K562 (cell line): ENCODE results near the gene FKBP2. TPM values are rescaled to one million over a fixed set of nuclear protein-coding genes. Genes with fewer than 3 reads are reported as not detected.

Experiments used
- DNMT1 ChIP-seq: fragments of 450-650 bp; IDR thresholded peaks from 2 replicates; pipeline ENCODE4 v1.6.1; 2016; ENCODE audit warnings: antibody characterized with exemption, mild to moderate bottlenecking
- RBM17 ChIP-seq: fragments of 200-400 bp; formaldehyde crosslinking; IDR thresholded peaks from 2 replicates; pipeline ENCODE4 v1.6.1; 2017; ENCODE audit warnings: low read depth, mild to moderate bottlenecking, low read length, borderline replicate concordance
- WHSC1 ChIP-seq: IDR thresholded peaks from one replicate; pipeline ENCODE4 v1.6.1; 2012; ENCODE audit warnings: low read length, control low read depth, inconsistent platforms
- ZNF140 ChIP-seq: fragments of 250-450 bp; sonication (Bioruptor Pico); IDR thresholded peaks from 2 replicates; pipeline ENCODE4 v1.8.0; 2021; ENCODE audit warnings: moderate library complexity, mild to moderate bottlenecking, inconsistent platforms
- ZNF318 ChIP-seq, 2 experiments: fragments of 450-650 bp; IDR thresholded peaks; 2 replicates each; pipeline ENCODE4 v1.6.1; 2016; ENCODE audit warnings: mild to moderate bottlenecking in 2 of 2, borderline replicate concordance in 1 of 2, low read depth in 1 of 2, moderate library complexity in 1 of 2
- ZNF707 ChIP-seq: fragments of 250-450 bp; sonication (Bioruptor Pico); conservative IDR thresholded peaks from 2 replicates; pipeline ENCODE4 v1.8.0; 2022; ENCODE audit warnings: inconsistent platforms, mild to moderate bottlenecking, moderate library complexity
- polyA plus RNA-seq, 8 experiments: library from polyadenylated mRNA; depleted of rRNA in 4 of 8; stranded (reverse) in 5 of 8; unstranded in 3 of 8; fragments of >200 nt; fragmentation: Nextera tagmentation in 2 of 8; fragmentation: Illumina TruSeq in 1 of 8; extraction: Ambion mirVana in 2 of 8; extraction: Trizol in 1 of 8; gene quantifications; 2 replicates each; pipeline versions ENCODE4 v1.2.1 to v1.2.3, GENCODE V29; 2011 to 2014; ENCODE audit warnings: inconsistent platforms in 1 of 8, missing spikeins in 1 of 8
- total RNA-seq, 7 experiments: library from RNA; depleted of rRNA in 6 of 7; stranded (reverse); fragments of >200 nt in 6 of 7; fragmentation: Illumina TruSeq in 2 of 7; extraction: Trizol in 2 of 7; gene quantifications; 2 replicates each; pipeline versions ENCODE4 v1.2.1 to v1.2.3, GENCODE V29; 2011 to 2021; ENCODE audit warnings: low replicate concordance in 1 of 7
- TF ChIP-seq, protein P1 (sequence below), 2 experiments: fragments of 450-650 bp; formaldehyde crosslinking in 1 of 2; IDR thresholded peaks; 2 replicates each; pipeline versions ENCODE4 v1.4.0 to v1.6.1; 2014 to 2020; ENCODE audit warnings: mild to moderate bottlenecking in 2 of 2, borderline replicate concordance in 1 of 2, low read depth in 1 of 2

The FKBP2 gene
- total and polyA plus RNA-seq, 9 of the 15 experiments (the other 6 are each of a cell fraction or from before 2014, with no cell fraction given) = 3.5 to 151 (median 58.1) TPM

DNA sequence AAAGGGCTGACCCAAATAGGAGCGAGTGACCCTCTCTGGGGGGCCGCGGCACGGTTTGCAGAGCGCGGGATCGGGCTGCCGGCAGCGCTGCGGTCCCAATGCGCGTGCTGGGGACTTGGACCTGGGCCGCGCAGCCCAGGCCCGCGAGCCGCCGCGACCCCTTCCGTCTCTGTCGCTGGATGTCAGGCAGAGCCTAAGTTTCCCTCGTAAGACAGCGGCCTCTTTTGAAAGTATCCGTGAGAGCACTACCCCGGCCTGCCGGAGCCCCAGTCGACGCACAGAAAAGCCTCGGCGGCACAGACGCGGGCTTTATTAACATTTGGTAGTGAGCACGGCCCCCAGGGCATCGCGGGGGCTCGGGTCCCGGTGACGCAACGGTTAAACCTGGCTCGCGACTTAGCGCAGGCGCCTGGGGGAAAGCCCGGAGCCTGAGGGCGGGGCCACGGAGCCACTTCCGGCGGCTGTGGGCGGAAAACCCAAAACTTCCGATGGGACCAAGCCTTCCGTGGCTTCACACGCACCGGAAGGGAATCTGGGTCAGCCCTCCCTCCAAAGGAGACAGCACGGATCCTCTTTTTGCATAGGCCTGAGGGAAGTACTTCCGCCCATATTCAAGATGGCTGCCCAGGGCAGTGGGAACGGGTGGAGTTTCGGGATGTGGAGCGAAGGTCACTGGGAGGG is 28.8 kb downstream of the FKBP2 start (continued):
- TF ChIP-seq ZNF318 (IDR thresholded peaks at IDR 0.05; ENCODE audit: borderline replicate concordance in 1 of 2, low read depth in 1 of 2) (no peak), RBM17 (no peak), ZNF140 (CRISPR knock-in tag) (no peak), ZNF707 (CRISPR knock-in tag) (no peak), WHSC1 (no peak), DNMT1 (no peak)
- TF ChIP-seq, protein P1, sequence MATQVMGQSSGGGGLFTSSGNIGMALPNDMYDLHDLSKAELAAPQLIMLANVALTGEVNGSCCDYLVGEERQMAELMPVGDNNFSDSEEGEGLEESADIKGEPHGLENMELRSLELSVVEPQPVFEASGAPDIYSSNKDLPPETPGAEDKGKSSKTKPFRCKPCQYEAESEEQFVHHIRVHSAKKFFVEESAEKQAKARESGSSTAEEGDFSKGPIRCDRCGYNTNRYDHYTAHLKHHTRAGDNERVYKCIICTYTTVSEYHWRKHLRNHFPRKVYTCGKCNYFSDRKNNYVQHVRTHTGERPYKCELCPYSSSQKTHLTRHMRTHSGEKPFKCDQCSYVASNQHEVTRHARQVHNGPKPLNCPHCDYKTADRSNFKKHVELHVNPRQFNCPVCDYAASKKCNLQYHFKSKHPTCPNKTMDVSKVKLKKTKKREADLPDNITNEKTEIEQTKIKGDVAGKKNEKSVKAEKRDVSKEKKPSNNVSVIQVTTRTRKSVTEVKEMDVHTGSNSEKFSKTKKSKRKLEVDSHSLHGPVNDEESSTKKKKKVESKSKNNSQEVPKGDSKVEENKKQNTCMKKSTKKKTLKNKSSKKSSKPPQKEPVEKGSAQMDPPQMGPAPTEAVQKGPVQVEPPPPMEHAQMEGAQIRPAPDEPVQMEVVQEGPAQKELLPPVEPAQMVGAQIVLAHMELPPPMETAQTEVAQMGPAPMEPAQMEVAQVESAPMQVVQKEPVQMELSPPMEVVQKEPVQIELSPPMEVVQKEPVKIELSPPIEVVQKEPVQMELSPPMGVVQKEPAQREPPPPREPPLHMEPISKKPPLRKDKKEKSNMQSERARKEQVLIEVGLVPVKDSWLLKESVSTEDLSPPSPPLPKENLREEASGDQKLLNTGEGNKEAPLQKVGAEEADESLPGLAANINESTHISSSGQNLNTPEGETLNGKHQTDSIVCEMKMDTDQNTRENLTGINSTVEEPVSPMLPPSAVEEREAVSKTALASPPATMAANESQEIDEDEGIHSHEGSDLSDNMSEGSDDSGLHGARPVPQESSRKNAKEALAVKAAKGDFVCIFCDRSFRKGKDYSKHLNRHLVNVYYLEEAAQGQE (IDR thresholded peaks at IDR 0.05; ENCODE audit: borderline replicate concordance) = no peak
- TF ChIP-seq, protein P1 (CRISPR knock-in tag; IDR thresholded peaks at IDR 0.05; ENCODE audit: low read depth) = no peak
